Kidney (tissue), 14 donors: ENCODE data around the gene SIAH2. TPM values are rescaled to one million over a fixed set of nuclear protein-coding genes. Genes with fewer than 3 reads are reported as not detected.

Experiments
- DNase-seq, 5 donors: peaks; one replicate each; pipeline ENCODE4 v3.0.0-alpha.2; 2013 to 2020
- FAIRE-seq: peaks from 2 replicates; lab custom pipeline; 2012; peaks lifted over from hg19 to GRCh38; lab: Jason Lieb, UNC
- H3K27ac ChIP-seq, 2 donors: one replicate each; pipeline ENCODE4 v1.7.0; 2013; ENCODE audit warnings: low read depth in 2 of 2, low read length in 2 of 2, inconsistent platforms in 1 of 2
- H3K27me3 ChIP-seq: one replicate; pipeline ENCODE4 v1.7.1; 2013; ENCODE audit warnings: low read length, inconsistent platforms; ENCODE audit not compliant: control insufficient read depth, insufficient read depth
- H3K36me3 ChIP-seq, 3 donors: one replicate each; pipeline versions ENCODE4 v1.7.0 to v1.7.1; 2013; ENCODE audit warnings: low read length in 3 of 3, control low read depth in 1 of 3, inconsistent platforms in 1 of 3; ENCODE audit not compliant: insufficient read depth in 3 of 3, control insufficient read depth in 2 of 3
- H3K4me1 ChIP-seq, 3 donors: one replicate each; pipeline versions ENCODE4 v1.7.0 to v1.7.1; 2013; ENCODE audit warnings: low read length in 3 of 3, inconsistent platforms in 1 of 3, low read depth in 1 of 3; ENCODE audit not compliant: control insufficient read depth in 2 of 3, insufficient read depth in 2 of 3
- H3K4me3 ChIP-seq, 3 donors: one replicate each; pipeline versions ENCODE4 v1.7.0 to v1.8.1; 2013; ENCODE audit warnings: low read length in 3 of 3, control low read depth in 1 of 3, inconsistent platforms in 1 of 3
- H3K9ac ChIP-seq, 3 donors: one replicate each; pipeline versions ENCODE4 v1.7.0 to v1.7.1; 2013; ENCODE audit warnings: low read length in 3 of 3, control low read depth in 1 of 3, inconsistent platforms in 1 of 3
- H3K9me3 ChIP-seq, 3 donors: one replicate each; pipeline versions ENCODE4 v1.7.0 to v1.7.1; 2013; ENCODE audit warnings: low read length in 3 of 3, control low read depth in 1 of 3, inconsistent platforms in 1 of 3; ENCODE audit not compliant: control insufficient read depth in 2 of 3, insufficient read depth in 1 of 3
- intact Hi-C: fragments of 100-400 bp; cut with DNase I; formaldehyde crosslinking; loops from one replicate; pipeline ENCODE4 v1.11.1; 2022
- polyA plus RNA-seq: library from polyadenylated mRNA; stranded (reverse); fragments of 350-450 nt; fragmentation: Illumina TruSeq; extraction: RNeasy Lipid Tissue Mini Kit (QIAGEN cat#74804); gene quantifications from one replicate; pipeline ENCODE4 v1.2.3, GENCODE V29; 2014; ENCODE audit warnings: low read depth, low replicate concordance; ENCODE audit not compliant: insufficient read depth
- total RNA-seq: library from RNA; stranded (reverse); fragmentation: NEBNext Ultra II Directional; extraction: Animal tissue kit (Norgen Biotek cat#: 25700); gene quantifications from one replicate; pipeline ENCODE4 v1.2.1, GENCODE V29; 2021
- TF ChIP-seq, protein P1 (sequence below): IDR thresholded peaks from 3 replicates; pipeline ENCODE4 v1.5.1; 2012; ENCODE audit warnings: mild to moderate bottlenecking, moderate library complexity, borderline replicate concordance; ENCODE audit not compliant: insufficient read depth; ENCODE audit errors: extremely low read depth
- donor health status: control.
- donor health status: control.
- donor health status: control.
- donor health status: control.
- donor health status: control.
- donor health status: DM: yes; HTN: yes; CAD: no.
- donor health status: Normal renal cell carcinoma (clear cell type).

SIAH2 gene
- total and polyA plus RNA-seq, 2 donors from 2014 or later = 16.9 to 24.6 TPM

DNA sequence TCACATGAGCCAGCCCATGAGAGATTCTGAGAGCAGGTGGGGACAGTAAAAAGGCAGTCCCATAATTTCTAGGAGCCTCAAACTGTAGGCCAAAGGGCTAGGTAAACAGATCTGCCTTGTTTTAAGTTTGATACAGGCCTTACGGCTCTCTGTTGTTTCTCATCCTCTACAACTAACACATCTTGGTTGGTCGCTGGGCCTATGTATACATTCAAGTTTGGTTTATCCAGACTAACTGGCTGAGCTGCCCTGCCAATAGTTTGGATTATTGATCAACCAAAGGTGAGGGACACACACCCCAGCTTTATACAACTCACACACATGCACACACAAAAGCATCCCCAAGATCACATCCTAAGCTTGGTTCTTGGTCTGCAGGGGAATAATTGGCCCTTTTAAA is 3.0 kb downstream of the SIAH2 start:
- H3K4me3 ChIP-seq = peak overlapping the region in 2 of 3 donors; percentile 91 to 93
- H3K27me3 ChIP-seq = no peaks in the 10 kb centered on the region
- peaks cover 4 to 22% (median 13%) of the 10 kb centered on the region in 3 donors for H3K4me1 ChIP-seq
- TF ChIP-seq, protein P1, sequence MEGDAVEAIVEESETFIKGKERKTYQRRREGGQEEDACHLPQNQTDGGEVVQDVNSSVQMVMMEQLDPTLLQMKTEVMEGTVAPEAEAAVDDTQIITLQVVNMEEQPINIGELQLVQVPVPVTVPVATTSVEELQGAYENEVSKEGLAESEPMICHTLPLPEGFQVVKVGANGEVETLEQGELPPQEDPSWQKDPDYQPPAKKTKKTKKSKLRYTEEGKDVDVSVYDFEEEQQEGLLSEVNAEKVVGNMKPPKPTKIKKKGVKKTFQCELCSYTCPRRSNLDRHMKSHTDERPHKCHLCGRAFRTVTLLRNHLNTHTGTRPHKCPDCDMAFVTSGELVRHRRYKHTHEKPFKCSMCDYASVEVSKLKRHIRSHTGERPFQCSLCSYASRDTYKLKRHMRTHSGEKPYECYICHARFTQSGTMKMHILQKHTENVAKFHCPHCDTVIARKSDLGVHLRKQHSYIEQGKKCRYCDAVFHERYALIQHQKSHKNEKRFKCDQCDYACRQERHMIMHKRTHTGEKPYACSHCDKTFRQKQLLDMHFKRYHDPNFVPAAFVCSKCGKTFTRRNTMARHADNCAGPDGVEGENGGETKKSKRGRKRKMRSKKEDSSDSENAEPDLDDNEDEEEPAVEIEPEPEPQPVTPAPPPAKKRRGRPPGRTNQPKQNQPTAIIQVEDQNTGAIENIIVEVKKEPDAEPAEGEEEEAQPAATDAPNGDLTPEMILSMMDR = no peak
- intact Hi-C loops = no loop called here
- H3K36me3 ChIP-seq = peaks cover 0 to 4% (median 0%) of the 10 kb centered on the region in 3 donors
- H3K9ac ChIP-seq = peak overlapping the region in 2 of 3 donors; percentile 11 to 90
- DNase-seq (no peak), FAIRE-seq (no peak)
- no peaks in the 10 kb centered on the region for H3K9me3 ChIP-seq
- peak overlapping the region in 1 of 2 donors; percentile 4 for H3K27ac ChIP-seq

DNA sequence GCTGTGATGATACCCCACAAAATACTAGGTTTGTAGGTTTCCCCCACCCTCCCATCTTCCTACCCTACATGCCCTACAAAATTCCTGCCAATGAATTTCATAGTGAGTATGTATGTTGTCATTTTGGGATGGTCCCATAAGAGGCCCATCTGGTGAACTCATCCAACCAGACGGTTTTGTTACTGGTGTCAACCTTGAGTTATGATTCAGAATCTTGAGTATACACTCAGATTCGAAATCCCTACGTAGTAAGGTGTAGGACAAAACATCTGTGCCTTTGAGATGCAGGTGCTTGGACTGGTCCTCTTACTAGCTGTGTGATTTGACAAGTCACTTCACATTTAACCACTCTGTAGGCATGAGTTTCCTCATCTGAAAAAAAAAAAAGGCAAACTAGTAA is 3.6 kb downstream of the SIAH2 start:
- FAIRE-seq (no peak), DNase-seq (no peak)
- H3K4me1 ChIP-seq = peaks cover 4 to 19% (median 9%) of the 10 kb centered on the region in 3 donors
- H3K9me3 ChIP-seq = no peaks in the 10 kb centered on the region
- TF ChIP-seq, protein P1 = no peak
- H3K4me3 ChIP-seq = peak overlapping the region in 1 of 3 donors; percentile 93
- no peaks in the 10 kb centered on the region for H3K27me3 ChIP-seq
- peak overlapping the region in 1 of 2 donors; percentile 25 for H3K27ac ChIP-seq
- H3K36me3 ChIP-seq = peaks cover 0 to 4% (median 0%) of the 10 kb centered on the region in 3 donors
- intact Hi-C loops = no loop called here
- H3K9ac ChIP-seq = no peak overlapping the region

DNA sequence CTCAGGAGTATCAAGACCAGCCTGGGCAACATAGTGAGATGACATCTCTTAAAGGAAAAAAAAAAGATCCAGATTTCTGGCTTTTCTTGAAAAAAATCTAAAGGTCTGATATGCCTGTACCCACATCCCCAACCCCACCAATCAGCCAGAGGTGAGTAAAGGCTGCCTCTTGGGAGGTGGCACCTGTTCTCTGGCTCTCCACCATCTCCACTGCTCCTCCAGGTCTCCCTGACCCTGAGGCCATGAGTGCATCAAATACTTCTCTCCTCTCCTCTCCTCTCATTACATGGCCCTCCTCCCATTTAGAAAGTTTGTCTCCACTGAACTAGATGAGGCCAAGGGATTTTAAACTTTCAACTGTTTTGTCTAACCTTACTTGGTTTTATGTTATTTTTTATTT is 5.2 kb downstream of the SIAH2 start:
- no peak for FAIRE-seq
- H3K9me3 ChIP-seq = no peaks in the 10 kb centered on the region

More for the DNA sequence above, 5.2 kb downstream of the SIAH2 start:
- Histone ChIP-seq H3K27ac (peak overlapping the region in 1 of 2 donors; percentile 7), H3K36me3 (peaks cover 0 to 4% (median 0%) of the 10 kb centered on the region in 3 donors), H3K27me3 (no peaks in the 10 kb centered on the region), H3K4me1 (peaks cover 4 to 16% (median 9%) of the 10 kb centered on the region in 3 donors), H3K9ac (no peak overlapping the region), H3K4me3 (no peak overlapping the region)
- DNase-seq = no peak
- intact Hi-C loops = no loop called here
- TF ChIP-seq, protein P1 = no peak
